GM21360 (cell line): Measurements from ENCODE around the gene FOXO1.

Source experiments
- ATAC-seq: cut with Tn5 transposase; IDR thresholded peaks from one replicate; pipeline ENCODE4 v1.9.1; 2021; ENCODE audit warnings: mild to moderate bottlenecking, moderate library complexity; ENCODE audit not compliant: unreplicated experiment

The FOXO1 gene

GRCh38 chr13:40582531-40582930 lies 83.9 kb downstream of the FOXO1 start:
- ATAC-seq, result no peak

- no peak for ATAC-seq
Measured at GRCh38 chr13:40581277-40581579, 85.2 kb downstream of the FOXO1 start.

DNA sequence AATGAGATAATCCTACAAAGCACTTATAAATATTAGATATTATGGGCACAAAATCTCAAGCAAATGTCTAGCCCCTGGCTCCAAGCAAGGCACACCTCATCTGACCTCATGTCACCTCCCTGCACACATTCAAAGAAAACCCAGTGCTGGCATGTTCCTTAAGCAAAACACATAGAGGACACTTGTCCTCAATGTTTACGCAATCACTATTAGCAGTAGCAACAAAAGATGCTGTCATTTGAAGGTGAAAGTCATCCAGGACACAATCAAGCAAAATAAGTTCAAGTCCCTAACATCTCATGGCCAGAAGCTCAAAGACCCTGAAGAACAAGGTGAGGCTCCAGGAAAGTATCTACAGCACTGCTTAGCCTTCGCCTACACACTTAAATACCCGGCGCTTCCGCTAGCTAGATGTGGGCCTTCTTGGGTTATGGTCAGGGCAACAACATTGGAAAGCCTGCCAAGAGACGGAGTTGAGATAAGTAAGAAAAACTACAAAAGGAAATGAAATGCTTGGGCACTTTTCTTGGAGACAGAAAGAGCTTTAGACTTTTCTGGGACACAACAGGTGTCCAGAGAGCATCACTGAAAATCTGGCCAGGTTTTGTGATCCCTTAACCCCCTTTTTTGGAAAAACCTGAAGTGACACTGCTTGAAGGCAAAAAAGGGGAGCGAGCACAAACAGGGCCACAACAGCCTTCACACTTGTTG lies 85.7 kb downstream of the FOXO1 start:
- no peak for ATAC-seq

- ATAC-seq, result no peak
Measured at GRCh38 chr13:40579535-40579934, 86.9 kb downstream of the FOXO1 start.

- no peak for ATAC-seq
Measured at GRCh38 chr13:40578055-40578454, 88.4 kb downstream of the FOXO1 start.

DNA sequence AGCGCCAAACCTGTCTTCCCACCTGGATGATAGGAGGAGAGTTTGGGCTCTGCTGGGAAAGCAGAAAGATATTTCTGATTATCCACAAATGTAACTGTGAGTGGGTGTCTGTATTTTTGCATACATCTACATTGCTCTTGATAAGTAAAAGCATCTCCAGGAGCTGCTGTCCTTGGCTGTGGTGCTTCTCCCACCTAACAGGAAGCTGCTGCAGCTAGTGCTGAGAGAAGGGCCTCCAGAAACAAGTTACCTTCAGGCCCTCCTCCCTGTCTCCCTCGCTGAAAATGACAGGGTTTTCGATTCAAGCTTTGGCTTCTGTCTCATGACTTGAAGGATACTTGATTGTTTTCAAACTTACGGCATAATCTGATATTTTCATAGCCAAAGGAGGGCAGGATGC lies 90.1 kb downstream of the FOXO1 start:
- ATAC-seq, result no peak

- no peak for ATAC-seq
Measured at GRCh38 chr13:40572961-40573360, 93.5 kb downstream of the FOXO1 start.

- ATAC-seq, result no peak
Measured at GRCh38 chr13:40571338-40571963, 95.0 kb downstream of the FOXO1 start.

DNA sequence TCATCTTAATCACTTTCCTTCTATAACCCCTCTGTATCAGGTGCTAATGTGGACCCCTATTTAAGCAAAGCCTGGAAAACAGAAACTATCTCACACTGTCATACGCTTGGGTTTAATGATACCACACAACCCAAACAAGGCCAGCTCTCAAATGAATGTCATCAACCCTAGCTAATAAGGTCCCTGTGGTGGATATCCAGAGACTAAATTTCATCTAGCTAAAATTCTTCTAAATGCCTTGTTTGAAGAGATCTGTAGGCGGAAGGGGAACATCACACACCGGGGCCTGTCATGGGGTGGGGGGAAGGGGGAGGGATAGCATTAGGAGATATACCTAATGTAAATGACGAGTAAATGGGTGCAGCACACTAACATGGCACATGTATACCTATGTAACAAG lies 95.5 kb downstream of the FOXO1 start:
- no peak for ATAC-seq

GRCh38 chr13:40569024-40569350 lies 97.5 kb downstream of the FOXO1 start:
- ATAC-seq, result no peak

DNA sequence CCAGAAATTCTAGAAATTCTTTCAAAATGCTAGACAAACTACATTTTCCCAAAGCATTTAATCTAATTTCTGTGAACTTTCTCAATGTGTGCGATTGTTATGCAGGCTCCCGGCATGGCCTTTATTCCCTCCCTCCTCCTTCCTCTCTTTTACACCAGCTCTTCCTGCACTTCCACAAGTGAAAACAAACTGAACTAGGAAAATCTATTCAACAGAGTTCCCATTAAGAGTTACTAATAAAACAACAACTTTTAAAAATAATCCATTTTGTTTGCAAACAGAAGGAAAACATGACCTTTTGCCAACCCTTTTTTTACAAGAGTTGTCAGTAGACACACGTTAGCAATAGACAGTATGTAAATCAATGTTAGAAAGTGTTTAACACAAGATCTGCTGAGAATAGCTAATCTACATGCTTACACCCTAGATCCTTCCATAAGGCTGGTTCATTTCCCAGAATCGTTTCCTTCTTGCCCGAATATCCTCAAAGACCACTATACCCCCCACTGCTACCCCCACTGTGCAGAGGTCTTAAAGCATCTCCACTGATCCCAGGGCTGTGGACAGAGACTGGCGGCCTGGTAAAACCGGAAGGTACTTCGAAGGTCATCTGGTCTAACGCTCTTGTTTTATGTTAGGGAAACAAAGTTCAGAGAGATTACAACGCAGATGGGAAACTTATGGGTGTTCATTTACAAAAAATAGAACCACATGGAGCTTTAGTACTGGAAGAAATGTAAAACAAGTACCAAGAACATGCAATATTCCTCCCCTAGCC lies 98.0 kb downstream of the FOXO1 start:
- ATAC-seq, result no peak

DNA sequence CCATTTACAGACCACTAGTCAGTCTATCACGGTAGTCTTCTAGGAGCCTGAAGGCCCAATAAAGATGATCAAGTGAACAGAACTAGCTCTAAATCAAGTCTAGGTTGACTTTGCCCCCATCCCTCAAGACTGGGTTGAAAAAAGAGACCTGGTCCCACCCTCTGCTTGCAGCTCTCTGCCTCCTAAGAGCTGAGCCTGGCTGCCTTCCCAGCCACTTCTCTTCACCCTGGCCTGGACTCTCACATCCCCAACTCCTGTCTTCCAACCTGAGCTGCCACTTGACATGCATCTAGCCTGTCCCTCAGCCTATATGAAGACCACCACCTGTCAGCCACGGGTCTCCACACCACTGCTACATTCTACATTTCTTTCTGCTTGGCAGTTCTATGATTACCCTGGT lies 99.6 kb downstream of the FOXO1 start:
- no peak for ATAC-seq

- ATAC-seq, result no peak
Measured at GRCh38 chr13:40565282-40566148, 100.9 kb downstream of the FOXO1 start.

DNA sequence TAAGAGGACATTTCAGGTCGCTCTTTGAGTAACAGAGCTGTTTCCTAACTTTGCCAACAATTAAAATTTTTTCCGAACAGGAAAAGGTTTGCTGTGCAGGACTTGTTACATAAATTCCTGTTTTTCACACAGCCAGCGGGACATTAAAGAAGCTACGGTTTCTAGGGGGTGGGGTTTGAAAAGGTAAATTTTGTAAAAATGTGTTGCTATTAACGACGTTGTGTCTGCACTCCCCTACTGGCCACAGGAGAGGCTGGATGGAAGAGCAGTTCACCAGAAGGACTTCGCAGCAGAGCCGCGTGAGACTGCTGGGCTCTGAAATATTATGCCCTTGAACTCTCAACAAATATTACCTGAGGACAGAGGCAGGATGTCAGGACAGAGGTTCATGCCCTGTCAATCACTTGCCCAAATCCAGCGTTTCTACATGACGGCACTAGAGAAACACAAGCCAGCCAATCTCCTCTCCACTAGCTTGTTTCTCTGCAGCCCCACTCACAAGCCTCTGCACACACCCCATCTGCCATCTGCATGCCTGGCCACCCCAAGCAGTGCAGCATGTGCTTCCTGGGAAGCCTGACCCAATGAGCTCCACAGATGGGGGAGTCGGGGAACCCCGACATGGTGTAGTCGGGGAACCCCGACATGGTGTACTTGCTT lies 102.0 kb downstream of the FOXO1 start:
- ATAC-seq, result peak; percentile 53

- ATAC-seq, result no peak
Measured at GRCh38 chr13:40563350-40564125, 102.9 kb downstream of the FOXO1 start.

DNA sequence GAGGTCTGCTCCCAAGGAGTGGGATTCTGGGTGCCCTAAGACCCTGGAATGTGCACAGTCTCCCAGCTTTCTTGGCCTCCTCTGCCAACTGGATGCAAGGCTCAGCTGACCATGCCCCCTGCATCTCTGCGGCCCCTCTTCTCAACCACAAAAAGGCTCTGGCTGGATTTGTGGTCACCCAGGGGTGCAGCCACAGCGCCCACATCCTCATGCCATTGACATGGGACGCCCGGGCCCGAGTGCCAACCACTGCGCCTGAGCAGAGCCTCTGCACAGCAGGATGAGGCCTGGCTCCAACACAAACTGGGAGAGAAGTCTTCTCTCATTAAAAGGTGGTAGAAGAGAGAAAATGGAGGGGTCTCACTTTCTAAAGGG lies 103.5 kb downstream of the FOXO1 start:
- ATAC-seq, result no peak

DNA sequence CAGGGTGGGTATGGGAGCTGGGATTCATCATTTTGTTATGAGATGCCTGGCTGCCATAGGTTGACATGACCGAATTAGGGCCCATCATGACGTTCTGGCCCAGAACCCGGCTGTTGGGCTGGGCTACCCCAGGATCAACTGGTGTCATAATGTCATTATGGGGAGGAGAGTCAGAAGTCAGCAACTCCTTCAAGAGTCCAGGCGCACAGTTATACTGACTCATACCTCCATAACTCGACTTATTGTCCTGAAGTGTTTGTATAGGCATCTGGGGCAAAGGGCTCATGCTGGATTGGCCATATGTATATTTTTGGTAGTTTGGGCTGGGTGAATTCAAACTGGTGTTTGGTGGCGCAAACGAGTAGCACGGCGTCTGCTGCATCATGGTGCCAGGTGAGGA lies 106.5 kb downstream of the FOXO1 start:
- no peak for ATAC-seq

- ATAC-seq, result no peak
Measured at GRCh38 chr13:40558656-40559055, 107.8 kb downstream of the FOXO1 start.

- no peak for ATAC-seq
Measured at GRCh38 chr13:40556453-40556852, 110.0 kb downstream of the FOXO1 start.

- no peak for ATAC-seq
Measured at GRCh38 chr13:40553356-40553755, 113.1 kb downstream of the FOXO1 start.
